Panc1 (cell line): ENCODE results near the gene EOLA1. TPM values are rescaled to one million over a fixed set of nuclear protein-coding genes. Genes with fewer than 3 reads are reported as not detected.

ENCODE experiments used
- ATAC-seq: fragments of 200-7000 bp; cut with Tn5 transposase; 2 replicates; pipeline ENCODE4 v1.9.1; 2020; ENCODE audit warnings: mild to moderate bottlenecking, moderate library complexity
- BruUV-seq: library from RNA; stranded (reverse); fragments of 400-500 nt; replicated peaks from 2 replicates; lab custom pipeline; 2021; lab: Mats Ljungman, UMichigan
- CTCF ChIA-PET: fragments of 300-600 bp; sonication (Branson Sonifier 250); formaldehyde crosslinking; loops from one replicate; lab custom pipeline; 2022; ENCODE audit warnings: antibody characterized with exemption; lab: Charles Lee
- POLR2A ChIA-PET: fragments of 300-600 bp; sonication (Branson Sonifier 250); formaldehyde crosslinking; loops from one replicate; lab custom pipeline; 2022; ENCODE audit warnings: antibody characterized with exemption; lab: Charles Lee
- DNase-seq: peaks from one replicate; pipeline ENCODE4 v3.0.0-alpha.2; 2010; ENCODE audit warnings: low read depth, low spot score
- H3K27ac ChIP-seq: 2 replicates; pipeline ENCODE4 v1.5.1; 2011; ENCODE audit warnings: mild to moderate bottlenecking, low read length, inconsistent platforms
- H3K27me3 ChIP-seq: fragments of 200-500 bp; sonication (Bioruptor generic); 2 replicates; pipeline ENCODE4 v1.6.0; 2014; ENCODE audit warnings: low read length, inconsistent platforms; ENCODE audit not compliant: control insufficient read depth, insufficient read depth
- H3K36me3 ChIP-seq: fragments of 200-500 bp; sonication (Bioruptor generic); 2 replicates; pipeline ENCODE4 v1.5.1; 2014; ENCODE audit warnings: inconsistent platforms, mild to moderate bottlenecking, low read length, moderate library complexity; ENCODE audit not compliant: control insufficient read depth, insufficient read depth
- H3K4me1 ChIP-seq: 2 replicates; pipeline ENCODE4 v1.5.1; 2011; ENCODE audit warnings: inconsistent platforms, mild to moderate bottlenecking, low read length, moderate library complexity; ENCODE audit not compliant: control insufficient read depth, insufficient read depth
- H3K4me3 ChIP-seq, 2 experiments: 2 replicates each; pipeline ENCODE4 v1.5.1; 2011 to 2012; ENCODE audit warnings: low read depth in 2 of 2, low read length in 2 of 2, mild to moderate bottlenecking in 2 of 2, inconsistent platforms in 1 of 2, moderate library complexity in 1 of 2
- H3K9me3 ChIP-seq: fragments of 200-500 bp; sonication (Bioruptor generic); 2 replicates; pipeline ENCODE4 v1.5.1; 2014; ENCODE audit warnings: low read depth, mild to moderate bottlenecking, inconsistent platforms, low read length, moderate library complexity; ENCODE audit not compliant: control insufficient read depth, insufficient read depth
- CTCF ChIP-seq: fragments of 450-650 bp; IDR thresholded peaks from 2 replicates; pipeline ENCODE4 v1.5.1; 2017; ENCODE audit warnings: mild to moderate bottlenecking
- POLR2AphosphoS5 ChIP-seq: IDR thresholded peaks from 2 replicates; pipeline ENCODE4 v1.6.1; 2012; ENCODE audit warnings: mild to moderate bottlenecking, low read depth, low read length, moderate library complexity
- REST ChIP-seq, 2 experiments: IDR thresholded peaks; 2 replicates each; pipeline ENCODE4 v1.6.1; 2011 to 2012; ENCODE audit warnings: low read depth in 2 of 2, control low read depth in 1 of 2, low read length in 1 of 2, mild to moderate bottlenecking in 1 of 2, moderate library complexity in 1 of 2; ENCODE audit not compliant: insufficient read depth in 1 of 2
- SIN3A ChIP-seq: IDR thresholded peaks from 2 replicates; pipeline ENCODE4 v1.6.1; 2012; ENCODE audit warnings: low read depth, mild to moderate bottlenecking, low read length, moderate library complexity, borderline replicate concordance; ENCODE audit not compliant: insufficient read depth
- TCF7L2 ChIP-seq: IDR thresholded peaks from 2 replicates; pipeline ENCODE4 v1.6.1; 2011; ENCODE audit warnings: mild to moderate bottlenecking, low read depth, low read length, inconsistent platforms
- in situ Hi-C: cut with HindIII; loops from 2 replicates; pipeline ENCODE4 v1.10.0; 2016; ENCODE audit warnings: low sequenced_read_pairs, low pct_unique_long_range_greater_than_20kb
- intact Hi-C: fragments of 100-400 bp; cut with micrococcal nuclease; formaldehyde crosslinking; loops from one replicate; pipeline ENCODE4 v1.10.0; 2022; ENCODE audit not compliant: unreplicated experiment
- total RNA-seq: library from RNA; stranded (reverse); gene quantifications from one replicate; pipeline ENCODE4 v1.2.1, GENCODE V29; 2021; ENCODE audit not compliant: unreplicated experiment

The EOLA1 gene
- total RNA-seq, 1 experiment from 2014 or later, result 26.8 TPM

- Histone ChIP-seq H3K4me1 (peaks cover 4% of the 10 kb centered on the region), H3K9me3 (no peaks in the 10 kb centered on the region), H3K27ac (no peak overlapping the region), H3K27me3 (no peaks in the 10 kb centered on the region), H3K4me3 (no peak overlapping the region), H3K36me3 (no peaks in the 10 kb centered on the region; the same call in 1 of the 2 replicates)
- ChIA-PET CTCF (no interaction called here), POLR2A (no interaction called here)
- TF ChIP-seq CTCF, result no peak
- no peak for TF ChIP-seq POLR2AphosphoS5
- DNase-seq (no peak), ATAC-seq (no peak)
- intact Hi-C loops (no loop called here), in situ Hi-C loops (no loop called here)
- BruUV-seq, result no TSS peak
Observed at GRCh38 chrX:149497626-149498025, 43.2 kb upstream of the EOLA1 start.

GRCh38 chrX:149498767-149499166, 42.0 kb upstream of the EOLA1 start:
- H3K27ac ChIP-seq, result no peak overlapping the region
- H3K9me3 ChIP-seq, result no peaks in the 10 kb centered on the region
- no peaks in the 10 kb centered on the region for H3K27me3 ChIP-seq
- no TSS peak for BruUV-seq
- intact Hi-C loops, result no loop called here
- ChIA-PET CTCF (no interaction called here), POLR2A (no interaction called here)
- H3K4me1 ChIP-seq, result peaks cover 4% of the 10 kb centered on the region
- no peak for ATAC-seq
- no peak for DNase-seq
- TF ChIP-seq POLR2AphosphoS5 (no peak), REST (IDR thresholded peaks at IDR 0.05; ENCODE audit: insufficient read depth in 1 of 2, low read depth in 2 of 2, low read length in 1 of 2) (no peak), SIN3A (no peak), TCF7L2 (no peak), CTCF (no peak)
- in situ Hi-C loops, result no loop called here
- no peaks in the 10 kb centered on the region; the same call in 1 of the 2 replicates for H3K36me3 ChIP-seq
- H3K4me3 ChIP-seq, result no peak overlapping the region
